Tibial artery (tissue), 4 donors: Measurements from ENCODE around the gene KDM6A.
"Not testable (repeated sequence)": the region's sequence is repeated elsewhere in the genome, so short reads cannot be mapped to it uniquely, and the experiment has no call there.

Experiments
- DNase-seq, 2 donors: peaks; one replicate each; pipeline ENCODE4 v3.0.0-alpha.2; 2019
- H3K27ac ChIP-seq, 2 donors: fragments of 200-600 bp; sonication (generic) in 1 of 2; 1 replicate in 1 of 2; 2 replicates in 1 of 2; pipeline ENCODE4 v1.5.1; 2018 to 2019; ENCODE audit warnings: mild to moderate bottlenecking in 1 of 2
- H3K27me3 ChIP-seq, 2 donors: fragments of 200-600 bp; sonication (generic) in 1 of 2; one replicate each; pipeline versions ENCODE4 v1.5.1 to v1.6.0; 2016 to 2019
- H3K36me3 ChIP-seq, 3 donors: fragments of 200-600 bp; sonication (generic) in 2 of 3; one replicate each; pipeline ENCODE4 v1.5.1; 2016 to 2019; ENCODE audit warnings: mild to moderate bottlenecking in 2 of 3
- H3K4me1 ChIP-seq, 4 donors: fragments of 200-600 bp; sonication (generic) in 2 of 4; 1 replicate in 3 of 4; 2 replicates in 1 of 4; pipeline ENCODE4 v1.5.1; 2016 to 2019
- H3K4me3 ChIP-seq, 2 donors: fragments of 200-600 bp; sonication (generic) in 1 of 2; 1 replicate in 1 of 2; 2 replicates in 1 of 2; pipeline ENCODE4 v1.5.1; 2018 to 2019; ENCODE audit warnings: mild to moderate bottlenecking in 2 of 2
- H3K9me3 ChIP-seq, 3 donors: fragments of 200-600 bp; sonication (generic) in 1 of 3; one replicate each; pipeline ENCODE4 v1.5.1; 2016 to 2019
- intact Hi-C: fragments of 100-400 bp; cut with DNase I; formaldehyde crosslinking; loops from one replicate; pipeline ENCODE4 v1.15.0; 2023; ENCODE audit warnings: low total_unique reads
- TF ChIP-seq, protein P1 (sequence below), 2 experiments: fragments of 200-600 bp in 1 of 2; fragments of 450-650 bp in 1 of 2; IDR thresholded peaks; one replicate each; pipeline ENCODE4 v1.5.1; 2017 to 2019; ENCODE audit warnings: antibody characterized with exemption in 2 of 2, mild to moderate bottlenecking in 1 of 2, moderate library complexity in 1 of 2

Gene KDM6A

DNA sequence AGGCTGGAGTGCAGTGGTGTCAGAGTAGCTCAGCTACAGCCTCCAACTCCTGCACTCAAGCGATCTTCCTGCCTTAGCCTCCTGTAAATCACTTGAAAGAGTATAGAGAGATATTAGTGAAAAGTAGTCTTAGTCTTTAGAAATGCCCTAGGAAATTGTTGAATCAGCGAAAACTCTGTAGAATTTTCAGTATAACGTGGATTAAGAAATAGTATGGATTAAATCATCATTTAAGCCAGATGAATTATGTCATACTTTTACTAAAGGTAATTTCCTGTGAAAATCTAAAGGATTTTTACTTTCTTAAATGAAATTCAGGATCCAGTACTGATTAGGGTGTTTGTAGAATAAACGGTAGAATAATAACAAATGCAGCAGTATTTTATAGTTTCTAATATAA, 163.2 kb downstream of the KDM6A start:
- TF ChIP-seq, protein P1, sequence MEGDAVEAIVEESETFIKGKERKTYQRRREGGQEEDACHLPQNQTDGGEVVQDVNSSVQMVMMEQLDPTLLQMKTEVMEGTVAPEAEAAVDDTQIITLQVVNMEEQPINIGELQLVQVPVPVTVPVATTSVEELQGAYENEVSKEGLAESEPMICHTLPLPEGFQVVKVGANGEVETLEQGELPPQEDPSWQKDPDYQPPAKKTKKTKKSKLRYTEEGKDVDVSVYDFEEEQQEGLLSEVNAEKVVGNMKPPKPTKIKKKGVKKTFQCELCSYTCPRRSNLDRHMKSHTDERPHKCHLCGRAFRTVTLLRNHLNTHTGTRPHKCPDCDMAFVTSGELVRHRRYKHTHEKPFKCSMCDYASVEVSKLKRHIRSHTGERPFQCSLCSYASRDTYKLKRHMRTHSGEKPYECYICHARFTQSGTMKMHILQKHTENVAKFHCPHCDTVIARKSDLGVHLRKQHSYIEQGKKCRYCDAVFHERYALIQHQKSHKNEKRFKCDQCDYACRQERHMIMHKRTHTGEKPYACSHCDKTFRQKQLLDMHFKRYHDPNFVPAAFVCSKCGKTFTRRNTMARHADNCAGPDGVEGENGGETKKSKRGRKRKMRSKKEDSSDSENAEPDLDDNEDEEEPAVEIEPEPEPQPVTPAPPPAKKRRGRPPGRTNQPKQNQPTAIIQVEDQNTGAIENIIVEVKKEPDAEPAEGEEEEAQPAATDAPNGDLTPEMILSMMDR (IDR thresholded peaks at IDR 0.05): no peak
- no peak for DNase-seq
- Histone ChIP-seq H3K9me3 (no peaks in the 10 kb centered on the region), H3K4me1 (no peaks in the 10 kb centered on the region), H3K27me3 (no peaks in the 10 kb centered on the region), H3K36me3 (peaks cover 0 to 7% (median 0%) of the 10 kb centered on the region in 3 donors), H3K27ac (no peak overlapping the region), H3K4me3 (no peak overlapping the region)
- intact Hi-C loops: no loop called here

DNA sequence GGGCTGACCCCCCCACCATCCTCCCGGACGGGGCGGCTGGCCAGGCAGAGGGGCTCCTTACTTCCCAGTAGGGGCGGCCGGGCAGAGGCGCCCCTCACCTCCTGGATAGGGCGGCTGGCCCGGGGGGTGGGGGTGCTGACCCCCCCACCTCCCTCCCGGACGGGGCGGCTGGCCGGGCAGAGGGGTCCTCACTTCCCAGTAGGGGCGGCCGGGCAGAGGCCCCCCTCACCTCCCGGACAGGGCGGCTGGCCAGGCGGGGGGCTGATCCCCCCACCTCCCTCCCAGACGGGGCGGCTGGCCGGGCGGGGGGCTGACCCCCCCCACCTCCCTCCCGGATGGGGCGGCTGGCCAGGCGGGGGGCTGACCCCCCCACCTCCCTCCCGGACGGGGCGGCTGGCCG, 167.1 kb downstream of the KDM6A start:
- H3K27me3 ChIP-seq, H3K9me3 ChIP-seq, DNase-seq, H3K4me3 ChIP-seq, H3K27ac ChIP-seq, intact Hi-C loops, H3K36me3 ChIP-seq, H3K4me1 ChIP-seq: not testable (repeated sequence)

DNA sequence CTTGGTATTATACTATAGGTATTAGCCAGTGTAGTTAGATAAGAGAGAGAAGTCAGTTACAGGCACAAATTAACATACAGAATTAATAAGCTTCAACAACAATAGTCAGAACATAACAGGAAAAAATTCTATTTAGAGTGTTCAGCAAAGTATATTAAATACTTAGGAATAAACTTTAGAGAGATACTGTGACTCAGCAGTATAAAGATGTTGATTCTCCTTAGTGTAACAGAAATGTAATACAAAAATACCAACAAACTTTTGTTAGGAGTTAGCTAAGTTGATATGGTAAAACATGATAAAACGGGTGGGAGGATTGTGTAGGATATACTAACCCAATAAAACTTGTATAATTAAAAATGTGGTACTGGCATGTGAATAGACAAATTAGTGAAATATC, 173.4 kb downstream of the KDM6A start:
- DNase-seq: no peak
- Histone ChIP-seq H3K4me1 (no peaks in the 10 kb centered on the region), H3K4me3 (no peak overlapping the region), H3K36me3 (no peaks in the 10 kb centered on the region), H3K9me3 (no peaks in the 10 kb centered on the region), H3K27me3 (no peaks in the 10 kb centered on the region), H3K27ac (no peak overlapping the region)
- intact Hi-C loops: no loop called here
- TF ChIP-seq, protein P1 (IDR thresholded peaks at IDR 0.05): no peak

DNA sequence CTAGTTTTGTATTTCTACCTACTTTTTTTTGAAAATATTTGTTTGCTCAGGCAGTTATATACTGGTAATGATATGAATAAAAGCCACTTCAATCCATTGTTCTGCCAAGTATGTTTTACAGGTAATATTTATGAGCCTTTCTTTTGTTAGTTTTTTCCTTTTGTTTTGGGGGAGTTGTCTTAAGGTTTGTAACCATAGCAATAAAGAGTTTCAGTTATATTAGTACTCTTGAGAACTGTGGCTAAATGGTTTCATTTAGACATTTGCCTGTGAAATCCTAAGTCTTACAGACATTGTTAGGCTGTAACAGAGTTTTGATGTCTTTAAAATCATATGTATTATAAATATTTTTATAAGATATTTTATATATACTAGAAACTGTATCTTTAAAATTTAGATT, 177.6 kb downstream of the KDM6A start:
- Histone ChIP-seq H3K36me3 (no peaks in the 10 kb centered on the region), H3K4me1 (no peaks in the 10 kb centered on the region), H3K4me3 (no peak overlapping the region), H3K27ac (no peak overlapping the region), H3K27me3 (no peaks in the 10 kb centered on the region), H3K9me3 (no peaks in the 10 kb centered on the region)
- intact Hi-C loops: loop anchor here (5.0 kb wide), 1 partner anchor 873 kb away; no protein-coding TSS in a partner anchor
- DNase-seq: no peak
- TF ChIP-seq, protein P1 (IDR thresholded peaks at IDR 0.05): no peak

DNA sequence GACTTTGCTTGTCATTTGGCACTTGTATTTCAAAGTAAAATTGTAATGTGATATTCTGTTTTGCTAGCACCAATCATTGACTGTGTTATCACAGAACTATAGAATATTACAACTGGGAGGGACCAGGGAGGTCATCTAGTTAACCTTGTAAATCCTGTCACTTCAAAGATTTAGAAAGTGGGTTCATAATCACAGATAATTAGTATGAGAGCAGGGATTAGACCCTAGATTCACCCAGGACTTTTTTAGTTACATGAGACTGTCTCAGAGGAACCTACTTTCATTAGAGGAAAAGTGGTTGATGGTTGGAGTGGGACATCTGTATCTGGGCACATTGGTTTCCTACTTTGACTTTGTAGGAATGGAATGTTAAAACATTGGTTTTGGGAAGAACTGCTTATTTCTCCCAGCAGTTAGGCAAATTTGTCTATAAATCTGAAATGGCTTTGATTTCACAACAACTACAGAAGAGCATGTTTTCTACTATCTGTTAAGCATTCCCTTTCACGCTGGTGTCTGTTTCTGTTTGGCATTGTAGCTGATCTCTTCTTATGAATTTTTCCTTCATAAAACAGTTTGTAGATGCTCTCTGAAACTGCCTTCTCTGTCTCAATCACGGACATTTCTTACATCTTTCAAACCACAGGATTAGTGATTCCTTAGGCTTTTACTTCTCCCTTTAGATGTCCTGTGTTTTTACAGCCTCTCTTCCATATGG, 183.6 kb downstream of the KDM6A start:
- intact Hi-C loops: no loop called here

DNA sequence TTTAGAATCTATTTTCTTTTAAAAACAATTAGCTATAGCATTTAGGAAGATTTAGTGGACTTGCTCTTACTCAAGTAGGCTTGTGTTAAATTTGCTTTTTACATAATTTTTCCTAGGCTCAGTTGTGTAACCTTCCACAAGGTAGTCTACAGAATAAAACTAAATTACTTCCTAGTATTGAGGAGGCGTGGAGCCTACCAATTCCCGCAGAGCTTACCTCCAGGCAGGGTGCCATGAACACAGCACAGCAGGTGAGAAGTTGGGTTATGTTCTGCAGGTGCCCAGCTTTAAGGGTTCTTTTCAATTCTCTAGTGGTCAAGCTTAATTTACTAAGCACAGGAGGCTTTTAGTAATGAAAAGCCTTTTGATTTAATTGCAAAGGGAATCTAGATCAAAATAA, 186.9 kb downstream of the KDM6A start:
- H3K4me1 ChIP-seq, H3K27me3 ChIP-seq, intact Hi-C loops, H3K4me3 ChIP-seq, DNase-seq, H3K9me3 ChIP-seq, H3K27ac ChIP-seq: not testable (repeated sequence)
- H3K36me3 ChIP-seq: peaks cover 13 to 36% (median 35%) of the 10 kb centered on the region in 3 donors

More for the DNA sequence above, 183.6 kb downstream of the KDM6A start:
- no peak for DNase-seq
- TF ChIP-seq, protein P1 (IDR thresholded peaks at IDR 0.05): no peak
- Histone ChIP-seq H3K36me3 (peaks cover 0 to 19% (median 18%) of the 10 kb centered on the region in 3 donors), H3K9me3 (no peaks in the 10 kb centered on the region), H3K4me3 (no peak overlapping the region), H3K27ac (no peak overlapping the region), H3K27me3 (no peaks in the 10 kb centered on the region), H3K4me1 (no peaks in the 10 kb centered on the region)
